LNCaP clone FGC (cell line): ENCODE data around the gene HOXA4.

Source experiments
- DNase-seq: peaks from one replicate; pipeline ENCODE4 v3.0.0-alpha.2; 2011; ENCODE audit warnings: low read depth
- H3K4me3 ChIP-seq: 2 replicates; pipeline ENCODE4 v1.5.1; 2011; ENCODE audit warnings: mild to moderate bottlenecking, low read depth, low read length, control low read depth
- TF ChIP-seq, protein P1 (sequence below): IDR thresholded peaks from 2 replicates; pipeline ENCODE4 v1.5.1; 2012; ENCODE audit warnings: mild to moderate bottlenecking; ENCODE audit not compliant: control insufficient read depth, insufficient read depth; ENCODE audit errors: extremely low read depth

The HOXA4 gene

DNA sequence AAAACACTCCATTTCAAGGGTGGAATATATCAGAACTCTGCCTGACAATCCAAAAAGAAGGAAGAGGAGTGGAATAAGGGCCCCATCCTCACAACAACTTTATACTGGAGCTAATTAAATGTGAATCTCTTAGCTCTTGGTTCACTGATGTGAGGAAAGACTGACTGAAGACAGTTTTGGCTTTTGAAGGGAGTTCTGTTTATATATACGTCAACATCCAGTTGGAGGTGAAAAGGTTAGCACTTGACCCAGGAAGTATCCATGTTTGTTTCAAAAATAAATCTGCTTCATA is 37.8 kb downstream of the HOXA4 start:
- DNase-seq: no peak
- TF ChIP-seq, protein P1, sequence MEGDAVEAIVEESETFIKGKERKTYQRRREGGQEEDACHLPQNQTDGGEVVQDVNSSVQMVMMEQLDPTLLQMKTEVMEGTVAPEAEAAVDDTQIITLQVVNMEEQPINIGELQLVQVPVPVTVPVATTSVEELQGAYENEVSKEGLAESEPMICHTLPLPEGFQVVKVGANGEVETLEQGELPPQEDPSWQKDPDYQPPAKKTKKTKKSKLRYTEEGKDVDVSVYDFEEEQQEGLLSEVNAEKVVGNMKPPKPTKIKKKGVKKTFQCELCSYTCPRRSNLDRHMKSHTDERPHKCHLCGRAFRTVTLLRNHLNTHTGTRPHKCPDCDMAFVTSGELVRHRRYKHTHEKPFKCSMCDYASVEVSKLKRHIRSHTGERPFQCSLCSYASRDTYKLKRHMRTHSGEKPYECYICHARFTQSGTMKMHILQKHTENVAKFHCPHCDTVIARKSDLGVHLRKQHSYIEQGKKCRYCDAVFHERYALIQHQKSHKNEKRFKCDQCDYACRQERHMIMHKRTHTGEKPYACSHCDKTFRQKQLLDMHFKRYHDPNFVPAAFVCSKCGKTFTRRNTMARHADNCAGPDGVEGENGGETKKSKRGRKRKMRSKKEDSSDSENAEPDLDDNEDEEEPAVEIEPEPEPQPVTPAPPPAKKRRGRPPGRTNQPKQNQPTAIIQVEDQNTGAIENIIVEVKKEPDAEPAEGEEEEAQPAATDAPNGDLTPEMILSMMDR: no peak
- no peak overlapping the region for H3K4me3 ChIP-seq

DNA sequence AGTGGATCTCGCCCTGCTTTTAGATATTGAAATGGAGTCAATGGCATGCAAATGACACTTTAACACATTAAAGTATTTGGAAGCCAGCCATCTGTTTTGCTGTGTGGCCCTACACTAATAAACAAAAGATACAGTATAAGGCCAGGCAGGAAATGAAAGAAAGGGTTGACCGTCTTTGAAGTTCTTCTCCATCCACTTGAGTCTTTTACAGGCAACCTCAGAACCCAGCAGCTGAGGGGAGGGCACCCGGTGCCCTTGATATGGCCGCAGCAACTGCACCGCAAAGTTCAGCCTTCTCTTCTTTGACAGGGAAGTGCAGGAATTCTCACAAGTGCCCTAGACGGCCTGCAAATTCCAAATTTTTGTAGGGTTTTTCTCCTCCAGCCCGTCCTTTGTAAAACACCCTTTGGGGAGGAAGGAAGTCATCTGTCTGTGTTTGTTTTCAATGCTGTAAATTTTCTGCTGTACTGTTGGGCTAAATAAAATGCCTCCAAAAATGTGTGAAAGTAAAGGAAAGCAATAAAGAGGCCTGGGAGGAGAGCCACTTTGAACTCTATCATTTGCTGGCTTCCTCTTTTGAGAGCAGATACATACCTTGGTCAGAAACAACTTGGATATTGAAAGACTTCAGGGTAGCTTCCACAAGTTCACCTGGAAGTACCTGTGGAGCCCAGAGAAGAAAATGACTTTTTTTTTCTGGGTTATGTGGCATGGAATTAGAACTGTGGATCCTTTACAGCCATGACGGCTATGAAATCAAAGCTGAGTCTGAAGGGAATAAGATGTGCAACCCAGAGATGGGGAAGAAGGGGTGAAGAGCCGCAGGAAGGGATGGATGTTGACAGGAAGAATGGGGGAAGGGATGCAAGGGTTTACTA is 38.4 kb downstream of the HOXA4 start:
- TF ChIP-seq, protein P1: no peak
- H3K4me3 ChIP-seq: no peak overlapping the region
- DNase-seq: no peak

DNA sequence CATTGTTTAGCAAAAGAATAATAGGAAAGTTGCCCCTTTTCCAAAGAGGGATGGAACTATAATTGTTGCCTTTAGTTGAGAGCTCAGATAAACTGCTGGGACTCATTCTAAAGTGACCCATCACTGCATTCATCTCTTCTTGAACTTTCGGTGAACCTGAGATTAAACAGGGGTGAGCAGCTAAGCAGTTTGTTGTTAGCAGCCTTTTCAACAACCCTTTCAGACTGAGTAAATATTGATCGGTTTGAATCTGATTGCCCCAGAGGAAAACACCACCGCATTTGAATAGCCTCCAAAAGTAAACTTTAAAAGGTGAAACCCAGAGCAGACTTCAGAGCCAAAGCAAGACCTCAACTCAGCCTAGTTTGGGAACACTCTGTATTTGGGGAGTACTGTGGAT is 39.5 kb downstream of the HOXA4 start:
- TF ChIP-seq, protein P1: no peak
- no peak overlapping the region for H3K4me3 ChIP-seq
- DNase-seq: no peak

DNA sequence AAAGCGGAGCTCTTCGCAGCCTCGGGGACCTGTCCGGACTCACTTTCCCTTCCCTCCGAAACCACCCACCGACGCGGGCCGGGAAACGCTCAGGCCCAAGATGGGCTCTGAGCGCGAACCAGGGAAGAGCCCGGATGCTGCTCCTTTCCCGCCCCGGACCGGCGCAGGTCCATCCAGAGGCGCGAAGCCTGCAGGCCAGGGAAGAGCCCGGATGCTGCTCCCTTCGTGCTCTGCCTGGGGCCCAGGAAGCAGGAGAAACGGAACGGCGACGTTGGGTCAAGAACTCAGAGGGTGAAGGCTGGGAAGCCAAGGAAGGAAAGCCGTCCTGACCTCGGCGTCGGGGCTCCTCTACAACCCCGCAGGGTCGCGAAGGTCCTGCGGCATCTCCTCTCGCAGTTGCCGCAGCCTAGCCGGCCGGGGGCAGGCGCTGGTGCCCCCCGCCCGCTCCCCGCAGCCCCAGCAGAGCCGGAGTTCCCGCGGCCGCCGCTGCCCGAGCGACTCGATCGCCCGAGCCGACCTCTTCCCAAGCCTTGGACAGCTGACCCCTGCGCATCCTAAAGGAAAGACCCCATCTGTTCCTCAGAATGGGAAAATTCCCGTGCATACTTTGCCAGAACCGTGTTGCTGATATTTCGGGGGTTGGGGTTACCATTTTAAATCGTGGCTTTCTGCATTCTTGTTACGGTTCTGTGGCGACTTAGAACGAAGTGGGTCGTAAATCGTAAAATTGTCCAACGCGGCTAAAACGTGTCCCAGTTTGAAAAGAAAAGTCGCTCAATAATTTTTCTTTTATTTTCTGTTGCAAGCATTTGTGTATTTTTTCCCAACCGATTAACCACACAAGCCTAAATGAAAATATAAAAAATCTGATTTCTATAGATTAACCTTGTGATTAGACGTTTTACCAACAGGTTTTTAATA is 42.3 kb downstream of the HOXA4 start:
- DNase-seq: no peak
- H3K4me3 ChIP-seq: no peak overlapping the region
- TF ChIP-seq, protein P1: no peak

DNA sequence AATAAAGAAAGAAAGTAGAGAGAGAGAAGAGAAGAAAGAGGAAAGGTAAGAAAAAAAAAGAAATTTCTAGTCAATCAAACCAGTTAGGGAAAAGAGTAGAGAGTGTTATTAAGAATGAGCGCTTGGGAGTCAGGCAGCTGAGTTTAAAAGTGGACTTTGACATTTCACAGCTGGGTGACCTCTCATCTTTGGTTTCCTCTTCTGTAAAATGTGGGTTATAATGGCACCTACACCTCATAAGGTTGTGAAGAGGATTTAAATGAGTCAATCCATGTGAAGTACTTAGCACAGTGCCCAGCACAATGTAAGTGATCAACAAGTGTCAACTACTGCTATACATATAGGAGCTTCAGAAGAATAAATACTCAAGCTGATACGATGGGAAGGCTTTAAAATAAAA is 46.9 kb downstream of the HOXA4 start:
- H3K4me3 ChIP-seq: no peak overlapping the region
- DNase-seq: no peak
- TF ChIP-seq, protein P1: no peak

DNA sequence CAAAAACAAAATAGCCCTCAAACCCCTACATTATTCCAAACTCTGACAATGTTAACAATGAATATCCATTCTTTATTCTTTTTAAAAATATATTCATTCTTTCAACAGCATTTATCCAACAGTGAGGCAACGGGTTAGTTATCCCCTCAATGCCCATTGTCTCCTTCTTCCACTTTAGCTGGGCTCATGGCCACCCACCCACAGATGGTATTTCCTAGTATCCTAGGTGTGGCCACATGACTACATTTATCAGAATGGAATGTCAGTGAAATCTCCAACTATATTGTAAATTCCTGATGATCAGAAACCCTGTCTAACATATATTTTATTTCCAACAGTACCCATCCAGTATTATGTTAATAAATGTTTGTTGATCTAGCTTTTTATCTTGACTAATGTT is 48.4 kb downstream of the HOXA4 start:
- DNase-seq: no peak
- H3K4me3 ChIP-seq: no peak overlapping the region
- TF ChIP-seq, protein P1: no peak
